IPS-NIHi11 (cell line): ENCODE data around the gene CLEC17A.
"Not testable (repeated sequence)": the region's sequence is repeated elsewhere in the genome, so short reads cannot be mapped to it uniquely, and the experiment has no call there.

ENCODE experiments used
- DNase-seq: peaks from one replicate; pipeline ENCODE4 v3.0.0; 2012; ENCODE audit warnings: mixed read lengths, low spot score

The CLEC17A gene

DNA sequence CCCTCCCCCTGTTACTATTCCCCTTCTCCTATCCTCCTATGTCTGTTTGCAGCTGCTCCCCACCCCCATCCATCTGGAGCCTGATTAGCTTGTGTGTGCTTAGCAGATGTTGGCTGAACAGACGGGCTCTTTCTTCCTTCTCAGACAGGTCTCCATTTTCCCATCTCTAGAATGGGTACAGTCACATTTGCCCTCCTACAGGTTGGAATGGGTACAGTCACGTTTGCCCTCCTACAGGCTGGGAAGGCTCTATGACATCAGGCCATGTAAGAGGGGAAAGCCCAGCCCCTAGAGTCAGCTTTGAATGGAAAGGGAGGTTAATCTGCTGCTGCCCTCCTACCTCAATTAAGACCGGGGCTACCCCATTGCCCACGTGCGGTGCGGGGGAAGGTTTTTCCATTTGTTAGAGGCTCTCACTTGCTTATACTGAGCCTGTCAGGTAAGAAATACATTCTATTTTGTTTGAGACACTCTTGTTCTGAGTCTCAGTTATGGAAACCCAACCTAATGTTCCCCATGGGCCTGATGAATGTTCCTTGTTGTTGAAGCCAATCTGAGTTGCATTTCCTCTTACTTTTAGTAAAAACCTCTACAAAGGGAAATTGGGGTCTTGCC lies 2.2 kb upstream of the CLEC17A start:
- no peak for DNase-seq

DNA sequence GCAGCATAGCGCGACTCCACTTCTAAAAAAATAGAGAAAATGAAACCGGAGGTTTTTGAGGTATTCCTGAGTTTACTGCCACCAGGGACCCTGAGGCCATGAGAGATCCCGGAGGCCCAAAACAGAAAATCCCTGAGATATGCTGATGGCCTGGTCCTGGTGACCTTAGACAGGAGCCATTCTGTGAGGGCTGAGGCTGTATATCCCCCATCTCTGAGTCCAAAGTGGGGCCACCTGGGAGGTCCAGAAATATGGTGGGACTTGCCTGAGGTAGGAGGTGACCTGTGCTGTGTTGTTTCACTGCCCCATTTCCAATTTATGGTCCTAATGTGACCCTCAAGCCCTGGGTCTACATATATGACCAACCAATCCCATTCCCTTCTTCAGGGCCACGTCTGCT lies 1.5 kb downstream of the CLEC17A start:
- not testable (repeated sequence) for DNase-seq

DNA sequence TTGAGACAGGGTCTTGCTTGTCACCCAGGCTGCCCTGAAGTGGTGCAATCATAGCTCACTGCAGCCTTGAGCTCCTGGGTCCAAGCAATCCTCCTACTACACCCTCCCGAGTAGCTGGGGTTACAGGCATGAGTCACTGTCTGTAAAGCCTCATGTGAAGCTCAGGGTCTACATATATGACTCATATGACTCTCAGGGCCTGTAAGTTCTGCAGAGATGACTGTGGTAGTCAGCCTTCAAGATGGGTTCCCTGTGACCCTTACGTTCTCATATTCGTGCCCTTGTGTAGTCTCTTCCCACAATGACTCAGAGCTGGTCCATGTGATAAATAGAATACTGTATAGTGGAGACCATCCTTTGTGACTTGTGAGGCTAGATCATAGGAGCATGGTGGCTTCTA lies 2.3 kb downstream of the CLEC17A start:
- DNase-seq: not testable (repeated sequence)

DNA sequence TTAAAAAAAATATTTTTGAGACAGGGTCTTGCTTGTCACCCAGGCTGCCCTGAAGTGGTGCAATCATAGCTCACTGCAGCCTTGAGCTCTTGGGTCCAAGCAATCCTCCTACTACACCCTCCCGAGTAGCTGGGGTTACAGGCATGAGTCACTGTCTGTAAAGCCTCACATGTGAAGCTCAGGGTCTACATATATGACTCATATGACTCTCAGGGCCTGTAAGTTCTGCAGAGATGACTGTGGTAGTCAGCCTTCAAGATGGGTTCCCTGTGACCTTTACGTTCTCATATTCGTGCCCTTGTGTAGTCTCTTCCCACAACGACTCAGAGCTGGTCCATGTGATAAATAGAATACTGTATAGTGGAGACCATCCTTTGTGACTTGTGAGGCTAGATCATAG lies 6.5 kb downstream of the CLEC17A start:
- DNase-seq: not testable (repeated sequence)

DNA sequence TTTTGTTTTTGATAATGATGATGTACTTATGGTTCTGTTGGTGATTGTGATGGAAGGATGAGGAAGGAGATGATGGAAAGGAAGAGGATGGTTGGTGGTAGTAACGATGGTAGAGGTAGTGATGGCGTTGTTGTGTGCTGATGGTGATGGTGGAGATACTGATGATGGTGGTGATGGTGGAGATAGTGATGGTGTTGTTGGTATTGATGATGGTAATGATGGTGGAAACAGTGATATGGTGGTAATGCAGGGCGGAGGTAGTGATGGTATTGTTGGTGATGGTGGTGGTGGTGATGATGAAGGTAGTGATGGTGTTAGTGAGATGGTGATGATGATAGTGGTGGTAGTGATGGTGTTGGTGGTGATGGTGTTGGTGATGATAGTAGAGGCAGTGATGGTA lies 12.7 kb downstream of the CLEC17A start:
- DNase-seq: no peak

DNA sequence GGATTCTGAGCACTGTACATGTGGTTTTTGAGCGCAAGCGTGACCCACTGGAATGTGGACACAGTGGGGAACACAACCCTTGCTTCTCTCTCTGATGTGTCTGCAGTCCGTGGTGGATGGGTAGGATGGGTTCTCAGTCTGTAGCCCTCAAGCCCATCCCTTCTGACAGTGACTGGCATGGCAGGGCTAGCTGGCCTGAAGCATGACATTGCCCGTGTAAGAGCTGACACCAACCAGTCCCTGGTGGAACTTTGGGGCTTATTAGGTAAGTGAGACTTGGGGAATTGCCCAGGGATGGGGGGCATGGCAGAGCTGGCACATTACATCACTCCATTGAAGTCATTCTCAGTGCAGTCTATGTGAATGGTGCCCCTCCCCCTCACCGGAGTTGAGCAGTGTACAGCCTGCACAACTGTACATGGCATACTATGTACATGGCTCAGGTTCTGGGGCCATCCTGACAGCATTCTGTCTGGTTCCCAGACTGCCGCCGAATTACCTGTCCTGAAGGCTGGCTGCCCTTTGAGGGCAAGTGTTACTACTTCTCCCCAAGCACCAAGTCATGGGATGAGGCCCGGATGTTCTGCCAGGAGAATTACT lies 16.8 kb downstream of the CLEC17A start:
- DNase-seq: no peak

DNA sequence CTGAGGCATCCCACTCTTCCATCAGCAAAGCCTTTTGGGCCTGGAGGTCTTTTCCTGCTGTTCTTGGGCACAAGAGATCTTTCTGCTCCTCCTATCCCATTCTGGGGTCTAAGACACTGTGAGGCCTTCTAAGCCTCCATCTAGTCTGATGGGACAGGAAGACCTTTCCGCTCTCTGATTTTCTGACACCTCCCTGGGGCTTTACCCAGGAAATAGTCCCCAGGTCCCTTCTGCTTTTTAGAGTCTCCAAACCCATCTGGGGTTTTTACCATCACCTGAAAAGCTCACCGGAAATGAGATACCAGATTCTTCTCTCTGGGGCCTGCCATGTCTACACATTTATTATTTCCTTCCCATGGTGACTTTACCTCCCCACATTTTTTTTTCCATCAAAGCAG lies 21.1 kb downstream of the CLEC17A start:
- DNase-seq: no peak

DNA sequence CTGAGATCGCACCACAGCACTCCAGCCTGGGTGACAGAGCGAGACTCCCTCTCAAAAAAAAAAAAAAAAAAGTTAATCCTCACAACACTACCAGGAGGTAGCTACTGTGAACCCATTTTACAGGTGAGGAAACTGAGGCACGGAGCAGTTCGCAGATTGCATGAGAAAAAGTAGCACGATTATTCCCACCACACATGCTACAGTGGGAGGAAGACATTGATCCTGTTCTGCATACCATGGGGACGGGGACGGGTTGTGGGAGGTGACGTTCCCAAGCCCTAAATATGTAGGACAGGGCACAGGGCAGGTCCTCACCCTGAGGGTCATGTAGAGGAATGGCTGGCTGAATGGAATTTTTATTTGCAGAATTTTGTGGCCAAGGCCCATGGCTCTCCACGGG lies 23.7 kb downstream of the CLEC17A start:
- DNase-seq: no peak

DNA sequence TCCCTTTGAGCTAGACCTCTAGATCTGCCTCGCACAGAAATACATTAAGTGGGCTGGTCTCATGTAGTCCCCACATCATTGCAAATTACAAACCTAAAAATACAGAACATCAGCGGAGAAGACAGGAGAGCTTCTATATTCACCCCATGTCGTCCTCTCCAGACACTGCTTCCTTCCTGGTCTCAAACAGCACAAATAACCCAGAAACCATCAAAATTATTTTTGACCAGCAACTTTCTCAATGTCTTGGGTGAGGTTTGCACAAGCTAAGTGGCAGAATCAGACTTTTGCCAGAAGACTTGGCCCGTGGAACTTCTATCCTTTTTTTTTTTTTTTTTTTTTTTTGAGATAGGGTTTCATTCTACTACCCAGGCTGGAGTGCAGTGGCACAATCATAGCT lies 28.2 kb downstream of the CLEC17A start:
- DNase-seq: no peak

DNA sequence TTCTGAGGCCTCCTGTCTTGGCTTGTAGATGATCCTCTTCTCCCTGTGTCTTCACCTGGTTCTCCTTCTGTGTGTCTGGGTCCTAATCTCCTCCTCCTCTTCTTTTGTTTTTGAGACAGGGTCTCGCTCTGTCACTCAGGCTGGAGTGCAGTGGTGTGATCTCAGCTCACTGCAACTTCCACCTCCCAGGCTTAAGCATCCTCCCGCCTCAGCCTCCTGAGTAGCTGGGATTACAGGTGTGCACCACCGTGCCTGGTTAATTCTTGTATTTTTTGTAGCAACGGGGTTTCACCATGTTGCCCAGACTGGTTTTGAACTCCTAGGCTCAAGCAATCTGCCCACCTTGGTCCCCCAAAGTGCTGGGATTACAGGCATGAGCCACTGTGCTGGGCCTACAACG lies 29.4 kb downstream of the CLEC17A start:
- DNase-seq: not testable (repeated sequence)

DNA sequence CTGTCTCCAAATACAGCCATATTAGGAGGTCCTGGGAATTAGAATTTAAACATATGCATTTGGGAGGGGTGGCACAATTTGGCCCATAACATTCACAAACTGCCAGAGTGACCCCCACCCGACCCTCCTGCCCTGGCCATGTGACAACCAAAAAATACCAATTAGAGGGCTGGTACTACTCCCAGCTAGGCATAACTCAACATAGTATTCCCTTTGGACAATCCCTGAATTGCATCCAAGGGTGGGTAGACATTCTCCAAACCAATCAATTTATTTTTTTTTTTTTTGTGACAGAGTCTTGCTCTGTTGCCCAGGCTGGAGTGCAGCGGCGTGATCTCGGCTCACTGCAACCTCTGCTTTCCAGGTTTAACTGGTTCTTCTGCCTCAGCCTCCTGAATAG lies 29.8 kb downstream of the CLEC17A start:
- no peak for DNase-seq

DNA sequence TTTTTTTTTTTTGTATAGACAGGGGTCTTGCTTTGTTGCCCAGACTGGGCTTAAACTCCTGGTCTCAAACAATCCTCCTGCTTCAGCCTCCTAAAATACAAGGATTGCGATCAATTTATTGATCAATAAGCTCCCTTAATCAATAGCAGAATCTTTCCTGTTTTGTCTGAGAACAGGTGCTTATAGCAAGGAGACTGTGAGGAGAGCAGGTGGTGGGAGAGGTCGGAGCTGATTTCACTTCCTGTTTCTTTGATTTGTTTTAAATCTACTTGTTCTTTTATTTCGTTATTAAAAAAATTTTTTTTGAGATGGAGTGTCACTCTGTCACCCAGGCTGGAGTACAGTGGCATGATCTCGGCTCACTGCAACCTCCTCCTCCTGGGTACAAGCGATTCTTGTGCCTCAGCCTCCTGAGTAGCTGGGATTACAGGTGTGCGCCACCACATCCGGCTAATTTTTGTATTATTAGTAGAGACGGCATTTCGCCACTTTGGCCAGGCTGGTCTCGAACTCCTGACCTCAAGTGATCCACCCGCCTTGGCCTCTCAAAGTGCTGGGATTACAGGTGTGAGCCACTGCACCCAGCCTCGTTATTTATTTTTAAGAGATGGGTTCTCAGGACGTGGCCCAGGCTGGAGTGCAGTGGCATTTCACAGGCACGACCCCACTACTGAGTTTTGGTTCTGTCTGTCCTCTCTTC lies 30.7 kb downstream of the CLEC17A start:
- not testable (repeated sequence) for DNase-seq

DNA sequence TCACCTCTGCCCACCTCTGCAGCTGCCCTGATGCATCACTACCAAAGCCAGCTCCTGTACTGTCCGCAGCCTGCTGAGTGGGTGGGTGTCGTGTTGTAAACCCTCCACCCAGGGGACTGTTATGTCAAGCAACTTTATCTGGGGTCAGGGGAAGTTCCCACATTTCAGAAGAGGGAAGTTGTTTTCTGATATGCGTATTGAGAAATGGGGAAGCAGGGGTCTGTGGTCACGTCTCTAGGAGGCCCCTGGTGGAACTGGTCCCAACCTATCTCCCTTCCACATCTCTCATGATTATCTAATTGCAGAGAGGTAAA lies 31.2 kb downstream of the CLEC17A start:
- no peak for DNase-seq

DNA sequence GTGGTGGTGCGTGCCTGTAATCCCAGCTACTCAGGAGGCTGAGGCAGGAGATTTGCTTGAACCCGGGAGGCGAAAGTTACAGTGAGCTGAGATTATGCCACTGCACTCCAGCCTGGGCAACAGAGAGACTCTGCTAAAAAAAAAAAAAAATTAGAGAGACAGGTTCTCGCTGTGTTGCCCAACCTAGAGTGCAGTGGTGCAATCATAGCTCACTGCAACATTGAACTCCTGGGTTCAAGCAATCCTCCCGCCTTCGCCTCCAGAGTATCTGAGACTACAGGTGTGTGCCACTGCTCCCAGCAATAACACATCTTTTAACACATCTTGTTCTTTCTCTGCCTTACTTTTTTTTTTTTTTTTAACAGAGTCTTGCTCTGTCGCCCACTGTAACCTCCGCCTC lies 32.7 kb downstream of the CLEC17A start:
- no peak for DNase-seq

DNA sequence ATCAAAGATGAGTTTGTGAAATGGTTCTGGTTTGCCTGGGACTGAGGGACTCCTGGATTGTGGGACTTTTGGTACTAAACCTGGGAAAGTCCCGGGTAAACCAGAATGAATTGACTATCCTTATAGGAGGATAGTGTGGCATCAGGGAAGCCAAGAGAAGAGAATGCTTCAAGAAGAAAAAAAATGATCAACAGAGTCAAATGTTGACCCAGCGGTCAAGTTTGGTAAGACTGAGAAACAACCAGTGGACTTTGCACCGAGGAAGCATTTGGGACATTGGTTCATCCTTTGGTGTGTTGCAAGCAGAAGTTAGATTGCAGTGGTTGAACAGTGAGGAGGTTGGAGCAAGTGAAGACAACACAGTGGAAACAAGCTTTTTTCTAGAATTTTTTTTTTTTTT lies 33.5 kb downstream of the CLEC17A start:
- no peak for DNase-seq

DNA sequence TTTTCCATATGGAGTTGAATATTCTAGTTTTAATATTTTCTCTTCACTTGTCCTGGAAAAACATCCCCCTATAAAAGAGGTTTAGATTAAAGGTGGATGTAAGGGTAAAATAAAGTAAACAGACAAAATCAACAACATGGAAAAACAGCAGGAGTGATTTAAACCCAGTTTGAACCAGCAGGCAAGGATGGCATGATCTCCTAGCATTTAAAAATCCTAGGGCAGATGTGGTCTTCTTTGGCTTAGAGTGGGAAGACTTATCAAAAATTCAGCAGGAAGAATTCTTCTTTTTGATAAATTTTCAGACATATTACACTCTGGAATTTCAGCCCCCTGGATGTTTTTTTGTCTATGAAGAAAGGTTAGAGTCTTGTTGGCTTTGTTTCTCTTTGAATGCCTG lies 36.5 kb downstream of the CLEC17A start:
- DNase-seq: no peak

DNA sequence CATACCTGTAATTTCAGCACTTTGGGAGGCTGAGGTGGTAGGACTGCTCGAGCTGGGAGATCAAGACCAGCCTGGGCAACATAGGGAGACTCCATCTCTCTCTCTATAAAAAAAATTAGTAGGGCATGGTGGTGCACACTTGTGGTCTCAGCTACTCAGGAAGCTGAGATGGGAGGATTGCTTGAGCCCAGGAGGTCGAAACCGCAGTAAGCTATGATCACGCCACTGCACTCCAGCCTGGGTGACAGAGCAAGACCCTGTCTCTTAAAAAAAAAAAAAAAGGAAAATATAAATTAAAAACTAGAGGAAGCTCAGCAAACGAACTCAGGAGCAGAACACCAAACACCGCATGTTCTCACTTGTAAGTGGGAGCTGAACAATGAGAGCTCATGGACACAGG lies 41.6 kb downstream of the CLEC17A start:
- not testable (repeated sequence) for DNase-seq

DNA sequence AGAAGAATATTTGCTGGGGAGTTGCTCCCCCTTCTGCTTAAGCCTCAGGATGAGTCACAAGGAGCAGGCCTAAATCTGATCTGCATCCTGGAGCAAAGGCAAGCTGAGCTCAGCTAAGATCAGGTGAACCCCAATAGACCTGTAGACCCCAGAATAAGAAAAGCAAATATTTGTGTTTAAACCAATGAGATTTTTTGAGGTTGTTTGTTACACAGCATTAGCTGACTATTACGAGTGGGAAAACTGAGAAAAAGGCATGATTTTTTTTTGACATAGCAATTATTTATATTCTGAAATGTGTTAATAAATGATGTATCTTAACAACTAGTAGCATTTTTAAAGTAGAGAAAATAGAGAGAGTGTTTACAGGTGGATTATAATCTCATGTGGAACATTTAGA lies 46.7 kb downstream of the CLEC17A start:
- DNase-seq: no peak

DNA sequence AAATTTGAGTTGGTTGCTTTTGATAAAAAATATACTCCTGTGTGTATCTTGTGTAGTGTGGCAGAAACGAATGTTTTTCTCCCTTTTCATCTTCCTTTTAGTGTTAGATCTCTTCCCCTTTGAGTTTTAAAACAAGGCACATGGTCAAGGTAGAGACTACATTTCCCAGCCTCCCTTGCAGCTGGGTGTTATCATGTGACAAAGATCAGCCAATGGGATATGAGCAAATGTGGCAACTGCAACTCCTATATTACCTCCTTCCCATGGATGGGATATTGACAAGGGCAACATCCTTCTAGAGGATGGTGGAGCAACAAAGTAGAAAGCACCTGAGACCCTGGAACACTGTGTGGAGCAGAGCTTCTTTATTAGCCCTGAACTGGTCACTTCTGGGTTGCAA lies 49.4 kb downstream of the CLEC17A start:
- DNase-seq: peak; percentile 17

DNA sequence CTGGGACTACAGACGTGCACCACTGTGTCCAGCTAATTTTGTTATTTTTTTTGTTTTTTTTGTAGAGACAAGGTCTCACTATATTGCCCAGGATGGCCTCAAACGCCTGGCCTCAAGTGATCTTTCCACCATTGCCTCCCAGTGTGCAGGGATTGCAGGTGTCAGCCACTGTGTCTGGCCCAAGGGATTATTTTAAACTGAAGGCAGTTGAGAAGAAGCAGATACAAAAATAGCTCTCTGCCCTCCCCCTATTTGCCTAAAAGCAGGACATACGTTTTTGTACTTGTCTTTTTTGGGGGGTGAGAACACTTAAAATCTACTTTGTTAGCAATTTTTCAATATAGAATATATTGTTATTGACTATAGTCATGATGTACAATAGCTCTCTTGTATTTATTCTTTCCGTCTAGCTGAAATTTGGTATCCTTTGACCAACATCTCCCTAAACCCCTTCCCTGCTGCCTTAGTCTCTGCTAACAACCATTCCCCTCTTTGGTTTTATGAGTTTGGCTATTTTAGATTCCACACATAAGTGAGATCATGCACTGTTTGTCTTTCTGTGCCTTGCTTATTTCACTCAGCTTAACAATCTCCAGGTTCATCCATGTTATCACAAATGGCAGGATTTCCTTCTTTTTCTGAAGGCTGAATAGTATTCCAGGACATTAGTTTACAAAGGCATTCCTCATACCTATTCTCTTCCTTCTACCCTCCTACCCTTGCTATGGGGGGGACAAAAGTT lies 56.8 kb downstream of the CLEC17A start:
- no peak for DNase-seq

DNA sequence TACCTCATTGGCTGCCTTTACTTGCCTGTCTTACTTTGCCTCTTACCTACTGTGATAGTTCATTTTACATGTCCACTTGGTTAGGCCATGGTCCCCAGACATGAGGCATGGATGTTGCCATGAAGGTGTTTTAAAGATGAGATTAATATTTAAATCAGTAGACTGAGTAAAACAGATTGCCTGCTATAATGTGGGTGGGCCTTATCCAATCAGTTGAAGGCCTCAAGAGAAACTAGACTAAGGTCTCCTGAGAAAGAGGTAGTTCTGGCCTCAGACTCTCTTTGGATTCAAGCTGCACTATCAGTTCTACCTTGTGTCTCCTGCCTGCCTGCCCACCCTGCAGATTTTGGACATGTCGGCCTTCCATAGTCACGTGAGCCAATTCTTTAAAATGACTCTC lies 65.6 kb downstream of the CLEC17A start:
- no peak for DNase-seq

DNA sequence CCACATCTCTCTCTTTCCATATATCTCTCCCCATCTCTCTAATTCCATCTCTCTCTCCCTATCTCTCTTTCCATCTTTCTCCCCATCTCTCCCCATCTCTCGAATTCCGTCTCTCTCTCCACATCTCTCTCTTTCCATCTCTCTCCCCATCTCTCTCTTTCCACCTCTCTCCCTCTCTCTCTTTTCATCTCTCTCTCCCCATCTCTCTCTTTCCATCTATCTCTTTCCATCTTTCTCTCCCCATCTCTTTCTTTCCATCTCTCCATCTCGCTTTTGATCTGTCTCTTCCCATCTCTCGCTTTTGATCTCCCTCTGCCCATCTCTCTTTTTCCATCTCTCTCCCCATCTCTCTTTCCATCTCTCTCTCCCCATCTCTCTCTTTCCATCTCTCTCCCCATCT lies 66.1 kb downstream of the CLEC17A start:
- DNase-seq: no peak

DNA sequence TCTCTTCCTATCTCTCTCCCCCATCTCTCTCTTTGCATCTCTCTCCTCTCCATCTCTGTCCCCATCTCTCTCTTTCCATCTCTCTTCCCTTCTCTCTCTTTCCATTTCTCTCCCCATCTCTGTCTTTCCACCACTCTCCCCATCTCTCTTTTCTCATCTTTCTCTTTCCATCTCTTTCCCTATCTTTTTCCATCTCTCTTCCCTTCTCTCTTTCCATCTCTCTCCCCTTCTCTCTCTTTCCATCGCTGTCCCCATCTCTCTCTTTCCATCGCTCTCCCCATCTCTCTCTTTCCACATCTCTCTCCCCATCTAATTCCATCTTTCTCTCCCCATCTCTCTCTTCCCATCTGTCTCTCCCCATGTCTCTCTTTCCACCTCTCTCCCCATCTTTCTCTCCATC lies 67.3 kb downstream of the CLEC17A start:
- DNase-seq: no peak
